Hepatocyte (in vitro differentiated cells): ENCODE data around the gene MRS2. TPM values are rescaled to one million over a fixed set of nuclear protein-coding genes. Genes with fewer than 3 reads are reported as not detected.
"Not testable (repeated sequence)": the region's sequence is repeated elsewhere in the genome, so short reads cannot be mapped to it uniquely, and the experiment has no call there.

Source experiments
- DNase-seq: peaks from one replicate; pipeline ENCODE4 v3.0.0-alpha.2; 2016; ENCODE audit warnings: low spot score
- H2AFZ ChIP-seq: fragments of 200-600 bp; sonication (generic); 2 replicates; pipeline ENCODE4 v1.6.0; 2016; ENCODE audit warnings: antibody characterized with exemption, mild to moderate bottlenecking
- H3K27ac ChIP-seq: fragments of 200-600 bp; sonication (generic); 2 replicates; pipeline ENCODE4 v1.5.1; 2016; ENCODE audit warnings: mild to moderate bottlenecking
- H3K27me3 ChIP-seq: fragments of 200-600 bp; sonication (generic); 2 replicates; pipeline ENCODE4 v1.6.1; 2016
- H3K36me3 ChIP-seq: fragments of 200-600 bp; sonication (generic); replicated peaks from 2 replicates; pipeline ENCODE4 v1.5.1; 2016; ENCODE audit warnings: low read depth; ENCODE audit not compliant: insufficient read depth
- H3K4me1 ChIP-seq: fragments of 200-600 bp; sonication (generic); 2 replicates; pipeline ENCODE4 v1.5.1; 2016; ENCODE audit warnings: mild to moderate bottlenecking, moderate library complexity; ENCODE audit not compliant: insufficient read depth
- H3K4me2 ChIP-seq: fragments of 200-600 bp; sonication (generic); 2 replicates; pipeline ENCODE4 v1.6.0; 2016
- H3K4me3 ChIP-seq: fragments of 200-600 bp; sonication (generic); 2 replicates; pipeline ENCODE4 v1.5.1; 2016; ENCODE audit warnings: mild to moderate bottlenecking
- H3K79me2 ChIP-seq: fragments of 200-600 bp; sonication (generic); 2 replicates; pipeline ENCODE4 v1.6.0; 2017; ENCODE audit warnings: mild to moderate bottlenecking
- H3K9me2 ChIP-seq: fragments of 200-600 bp; sonication (generic); replicated peaks from 2 replicates; pipeline ENCODE4 v1.6.0; 2017; ENCODE audit warnings: mild to moderate bottlenecking; ENCODE audit not compliant: insufficient read depth
- H3K9me3 ChIP-seq: fragments of 200-600 bp; sonication (generic); 2 replicates; pipeline ENCODE4 v1.5.1; 2016; ENCODE audit warnings: low read depth, mild to moderate bottlenecking
- H4K20me1 ChIP-seq: fragments of 200-600 bp; sonication (generic); 2 replicates; pipeline ENCODE4 v1.6.0; 2016; ENCODE audit warnings: mild to moderate bottlenecking; ENCODE audit not compliant: insufficient read depth, poor library complexity, severe bottlenecking
- EZH2 ChIP-seq: fragments of 200-600 bp; sonication (generic); IDR thresholded peaks from 2 replicates; pipeline ENCODE4 v1.6.1; 2016; ENCODE audit warnings: antibody characterized with exemption, mild to moderate bottlenecking, borderline replicate concordance
- EZH2phosphoT487 ChIP-seq: fragments of 200-600 bp; sonication (generic); IDR thresholded peaks from one replicate; pipeline ENCODE4 v1.6.1; 2018; ENCODE audit warnings: antibody characterized with exemption, mild to moderate bottlenecking, low read depth, moderate library complexity; ENCODE audit not compliant: unreplicated experiment, severe bottlenecking
- WGBS: methylation state at CpG from one replicate; pipeline ENCODE4 v1.1.6; 2016; ENCODE audit warnings: low lambda C conversion rate; ENCODE audit errors: missing lambda C conversion rate; 5-methylcytosine and 5-hydroxymethylcytosine counted together
- polyA plus RNA-seq: library from polyadenylated mRNA; unstranded; fragments of >200 nt; fragmentation: Nextera tagmentation; extraction: Ambion mirVana; gene quantifications from 2 replicates; pipeline ENCODE4 v1.2.1, GENCODE V29; 2016
- total RNA-seq: library from RNA; depleted of rRNA; stranded (reverse); fragments of >200 nt; gene quantifications from 2 replicates; pipeline ENCODE4 v1.2.3, GENCODE V29; 2014
- TF ChIP-seq, protein P1 (sequence below): fragments of 200-600 bp; sonication (generic); IDR thresholded peaks from 2 replicates; pipeline ENCODE4 v1.5.1; 2016; ENCODE audit warnings: antibody characterized with exemption, mild to moderate bottlenecking; ENCODE audit not compliant: poor library complexity

The MRS2 gene
- total and polyA plus RNA-seq, 2 experiments from 2014 or later = 21.9 to 34.1 TPM

DNA sequence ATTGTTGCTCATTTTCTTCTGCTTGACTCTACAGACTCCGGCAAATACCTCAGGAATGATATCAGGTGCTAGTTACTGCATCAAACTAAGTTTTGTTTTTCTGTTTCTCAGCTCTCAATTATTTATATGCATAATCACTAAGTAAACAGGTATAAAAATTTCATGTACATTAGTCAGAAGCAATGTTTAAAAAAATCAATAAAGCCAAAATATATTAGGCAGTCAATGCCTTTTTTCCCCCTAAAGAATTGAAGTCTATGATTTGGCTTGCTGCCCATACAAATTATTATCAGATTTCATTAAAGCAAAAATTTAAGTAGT, 20.6 kb upstream of the MRS2 start:
- Histone ChIP-seq H3K9me2 (no peaks in the 10 kb centered on the region), H3K27ac (peak overlapping the region; percentile 83), H3K36me3 (no peaks in the 10 kb centered on the region), H3K79me2 (peaks cover 11% of the 10 kb centered on the region), H3K27me3 (no peaks in the 10 kb centered on the region), H4K20me1 (no peaks in the 10 kb centered on the region), H3K4me2 (peak overlapping the region; percentile 59), H2AFZ (no peak overlapping the region), H3K4me3 (no peak overlapping the region), H3K4me1 (no peaks in the 10 kb centered on the region), H3K9me3 (no peaks in the 10 kb centered on the region)
- DNase-seq = no peak
- TF ChIP-seq, protein P1, sequence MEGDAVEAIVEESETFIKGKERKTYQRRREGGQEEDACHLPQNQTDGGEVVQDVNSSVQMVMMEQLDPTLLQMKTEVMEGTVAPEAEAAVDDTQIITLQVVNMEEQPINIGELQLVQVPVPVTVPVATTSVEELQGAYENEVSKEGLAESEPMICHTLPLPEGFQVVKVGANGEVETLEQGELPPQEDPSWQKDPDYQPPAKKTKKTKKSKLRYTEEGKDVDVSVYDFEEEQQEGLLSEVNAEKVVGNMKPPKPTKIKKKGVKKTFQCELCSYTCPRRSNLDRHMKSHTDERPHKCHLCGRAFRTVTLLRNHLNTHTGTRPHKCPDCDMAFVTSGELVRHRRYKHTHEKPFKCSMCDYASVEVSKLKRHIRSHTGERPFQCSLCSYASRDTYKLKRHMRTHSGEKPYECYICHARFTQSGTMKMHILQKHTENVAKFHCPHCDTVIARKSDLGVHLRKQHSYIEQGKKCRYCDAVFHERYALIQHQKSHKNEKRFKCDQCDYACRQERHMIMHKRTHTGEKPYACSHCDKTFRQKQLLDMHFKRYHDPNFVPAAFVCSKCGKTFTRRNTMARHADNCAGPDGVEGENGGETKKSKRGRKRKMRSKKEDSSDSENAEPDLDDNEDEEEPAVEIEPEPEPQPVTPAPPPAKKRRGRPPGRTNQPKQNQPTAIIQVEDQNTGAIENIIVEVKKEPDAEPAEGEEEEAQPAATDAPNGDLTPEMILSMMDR = no peak
- TF ChIP-seq EZH2 (no peak), EZH2phosphoT487 (no peak)
- WGBS = 81% methylated on average over 1 of the region's 1 CpG

DNA sequence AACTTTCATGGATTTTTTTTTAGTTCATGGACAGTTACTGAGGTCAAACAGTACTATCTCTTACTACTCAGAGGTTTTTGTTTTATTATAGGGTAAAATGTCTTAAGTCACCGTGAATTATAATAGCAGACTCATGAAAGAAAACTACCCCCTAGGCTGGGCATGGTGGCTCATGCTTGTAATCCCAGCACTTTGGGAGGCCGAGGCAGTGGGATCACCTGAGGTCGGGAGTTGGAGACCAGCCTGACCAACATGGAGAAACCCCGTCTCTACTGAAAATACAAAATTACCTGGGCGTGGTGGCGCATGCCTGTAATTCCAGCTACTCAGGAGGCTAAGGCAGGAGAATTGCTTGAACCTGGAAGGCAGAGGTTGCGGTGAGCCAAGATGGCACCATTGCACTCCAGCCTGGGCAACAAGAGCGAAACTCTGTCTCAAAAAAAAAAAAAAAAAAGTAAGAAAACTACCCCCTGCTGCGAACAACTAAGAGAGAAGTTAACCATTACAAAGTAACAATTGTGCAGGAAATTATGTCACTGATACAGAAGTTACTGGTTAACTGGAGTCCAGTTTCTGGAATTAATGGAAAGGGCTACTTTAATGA, 19.7 kb upstream of the MRS2 start:
- not testable (repeated sequence) for H3K36me3 ChIP-seq, H3K27me3 ChIP-seq, H3K9me3 ChIP-seq, H3K4me3 ChIP-seq, H2AFZ ChIP-seq, H3K4me1 ChIP-seq, H3K9me2 ChIP-seq, H4K20me1 ChIP-seq
- Histone ChIP-seq H3K79me2 (peaks cover 11% of the 10 kb centered on the region), H3K27ac (peak overlapping the region; percentile 83), H3K4me2 (peak overlapping the region; percentile 59)
- DNase-seq = peak; percentile 29
- 68% methylated on average over 9 of the region's 9 CpGs for WGBS

DNA sequence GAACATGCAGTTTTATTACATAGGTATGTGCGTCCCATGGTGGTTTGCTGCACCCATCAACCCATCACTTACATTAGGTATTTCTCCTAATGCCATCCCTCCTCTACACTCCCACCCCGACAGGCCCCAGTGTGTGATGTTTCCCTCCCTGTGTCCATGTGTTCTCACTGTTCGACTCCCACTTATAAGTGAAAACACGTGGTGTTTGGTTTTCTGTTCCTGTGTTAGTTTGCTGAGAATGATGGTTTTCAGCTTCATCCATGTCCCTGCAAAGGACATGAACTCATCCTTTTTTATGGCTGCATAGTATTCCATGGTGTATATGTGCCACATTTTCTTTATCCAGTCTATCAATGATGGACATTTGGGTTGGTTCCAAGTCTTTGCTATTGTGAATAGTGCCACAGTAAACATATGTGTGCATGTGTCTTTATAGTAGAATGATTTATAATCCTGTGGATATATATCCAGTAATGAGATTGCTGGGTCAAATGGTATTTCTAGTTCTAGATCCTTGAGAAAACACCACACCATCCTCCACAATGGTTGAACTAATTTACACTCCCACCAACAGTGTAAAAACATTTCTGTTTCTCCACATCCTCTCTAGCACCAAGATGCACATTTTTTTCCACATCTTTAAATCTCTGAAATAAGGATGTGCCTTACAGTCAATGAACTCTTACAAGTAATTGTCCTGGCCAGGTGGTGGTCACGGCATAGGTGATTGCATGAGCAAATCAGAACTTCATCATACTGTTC, 18.2 kb upstream of the MRS2 start:
- H3K9me3 ChIP-seq, H3K27ac ChIP-seq, H3K27me3 ChIP-seq, H3K36me3 ChIP-seq, H4K20me1 ChIP-seq, H3K4me2 ChIP-seq, H3K4me1 ChIP-seq, H2AFZ ChIP-seq, H3K4me3 ChIP-seq, DNase-seq, H3K9me2 ChIP-seq: not testable (repeated sequence)
- WGBS = 90% methylated on average over 5 of the region's 5 CpGs
- peaks cover 11% of the 10 kb centered on the region for H3K79me2 ChIP-seq

DNA sequence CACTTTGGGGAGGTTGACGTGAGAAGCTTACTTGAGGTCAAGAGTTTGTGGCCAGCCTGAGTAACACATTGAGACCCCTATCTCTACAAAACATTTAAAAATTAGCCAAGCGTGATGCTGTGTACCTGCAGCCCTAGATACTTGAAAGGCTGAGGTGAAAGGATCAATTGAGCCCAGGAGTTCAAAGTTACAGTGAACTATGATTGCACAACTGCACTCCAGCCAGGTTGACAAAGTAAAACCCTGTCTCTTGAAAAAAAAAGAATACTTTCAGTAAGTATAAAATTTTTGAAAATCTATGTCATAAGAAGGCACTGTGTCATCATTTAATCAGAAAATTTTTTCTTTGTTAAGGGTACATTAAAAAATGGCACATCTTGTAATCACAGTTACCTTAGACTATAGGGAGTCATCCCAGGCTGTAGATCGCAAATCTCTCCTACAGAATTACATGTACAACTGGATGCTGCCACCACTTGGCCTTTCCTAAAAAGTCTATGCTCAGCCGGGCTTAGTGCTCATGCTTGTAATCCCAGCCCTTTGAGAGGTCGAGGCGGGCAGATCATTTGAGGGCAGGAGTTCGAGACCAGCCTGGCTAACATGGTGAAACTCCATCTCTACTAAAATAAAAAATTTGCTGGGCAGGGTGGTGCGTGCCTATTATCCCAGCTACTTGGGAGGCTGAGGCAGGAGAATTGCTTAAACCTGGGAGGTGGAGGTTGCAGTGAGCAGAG, 17.0 kb upstream of the MRS2 start:
- Histone ChIP-seq H3K4me3 (no peak overlapping the region), H2AFZ (no peak overlapping the region), H3K4me2 (peak overlapping the region; percentile 27), H3K9me2 (no peaks in the 10 kb centered on the region), H3K79me2 (peaks cover 4% of the 10 kb centered on the region), H4K20me1 (no peaks in the 10 kb centered on the region), H3K27ac (peak overlapping the region; percentile 36), H3K9me3 (no peaks in the 10 kb centered on the region), H3K36me3 (no peaks in the 10 kb centered on the region), H3K4me1 (no peaks in the 10 kb centered on the region), H3K27me3 (no peaks in the 10 kb centered on the region)
- no peak for DNase-seq
- WGBS = 71% methylated on average over 8 of the region's 8 CpGs
- TF ChIP-seq EZH2phosphoT487 (no peak), EZH2 (no peak)
- TF ChIP-seq, protein P1 = no peak
